GM18499 (cell line): ENCODE results near the gene PPARD.

ENCODE experiments used
- ATAC-seq: cut with Tn5 transposase; IDR thresholded peaks from one replicate; pipeline ENCODE4 v1.9.1; 2021; ENCODE audit warnings: moderate number of reproducible peaks; ENCODE audit not compliant: insufficient read depth, unreplicated experiment

Gene PPARD

DNA sequence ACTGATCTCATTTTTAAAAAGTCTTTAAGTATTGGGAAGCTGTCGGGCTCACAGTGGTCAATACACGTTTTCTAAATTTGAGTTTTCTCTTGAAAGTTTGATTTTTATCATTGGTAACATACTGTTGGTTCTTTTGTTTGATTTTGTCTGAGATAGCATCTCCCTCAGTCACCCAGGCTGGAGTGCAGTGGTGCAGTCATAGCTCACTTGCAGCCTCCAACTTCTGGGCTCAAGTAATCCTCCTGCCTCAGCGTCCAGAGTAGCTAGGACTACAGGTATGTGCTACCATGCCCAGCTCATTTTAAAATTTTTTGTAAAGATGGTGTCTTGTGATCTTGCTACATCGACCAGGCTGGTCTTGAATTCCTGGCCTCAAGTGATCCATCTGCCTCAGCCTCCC lies 9.1 kb downstream of the PPARD start:
- no peak for ATAC-seq

DNA sequence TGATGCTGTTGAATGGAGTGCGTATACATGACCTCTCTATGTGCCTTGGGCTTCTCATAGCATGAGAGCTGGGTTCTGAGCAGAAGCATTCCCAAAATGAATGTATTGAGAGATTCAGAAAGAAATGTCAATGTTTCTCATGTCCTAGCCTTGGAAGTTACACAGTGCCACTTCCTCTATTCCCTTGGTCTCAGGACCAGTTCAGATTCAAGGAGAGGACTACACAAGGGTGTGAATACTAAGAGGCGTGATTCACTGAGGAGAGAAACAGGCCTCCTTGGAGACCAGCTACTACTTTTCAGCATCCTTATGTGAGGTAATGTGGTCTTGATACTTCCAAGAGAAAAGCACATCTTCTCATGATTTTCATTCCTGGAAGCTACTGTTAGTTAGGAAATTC lies 10.4 kb downstream of the PPARD start:
- ATAC-seq, result no peak

DNA sequence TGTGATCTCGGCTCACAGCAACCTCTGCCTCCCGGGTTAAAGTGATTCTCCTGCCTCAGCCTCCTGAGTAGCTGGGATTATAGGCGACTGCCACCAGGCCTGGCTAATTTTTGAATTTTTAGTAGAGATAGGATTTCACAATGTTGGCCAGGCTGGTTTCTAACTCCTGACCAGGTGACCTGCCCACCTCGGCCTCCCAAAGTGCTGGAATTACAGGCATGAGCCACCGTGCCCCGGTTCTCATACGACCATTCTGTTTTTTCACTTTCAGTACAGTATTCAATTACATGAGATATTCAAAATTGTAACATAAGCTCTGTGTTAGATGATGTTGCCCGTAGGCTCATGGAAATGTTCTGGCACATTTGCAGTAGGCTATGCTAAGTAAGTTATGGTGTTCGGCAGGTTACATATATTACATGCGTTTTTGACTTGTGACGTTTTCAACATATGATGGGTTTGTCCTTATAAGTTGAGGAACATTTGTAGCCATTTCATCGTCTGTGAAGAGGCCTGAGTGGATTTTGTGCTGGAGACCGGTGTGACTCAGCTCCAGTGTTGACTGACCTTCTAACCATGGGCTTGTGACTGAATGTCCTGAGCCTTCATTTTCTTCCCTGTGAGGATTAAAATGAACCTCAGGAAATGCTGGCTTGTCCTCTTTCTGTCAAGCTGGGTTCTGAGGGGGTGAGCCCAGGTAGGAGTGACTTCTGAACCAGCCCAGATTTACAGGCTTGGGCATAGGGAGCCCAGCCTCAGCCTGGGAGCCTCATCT lies 12.2 kb downstream of the PPARD start:
- no peak for ATAC-seq

DNA sequence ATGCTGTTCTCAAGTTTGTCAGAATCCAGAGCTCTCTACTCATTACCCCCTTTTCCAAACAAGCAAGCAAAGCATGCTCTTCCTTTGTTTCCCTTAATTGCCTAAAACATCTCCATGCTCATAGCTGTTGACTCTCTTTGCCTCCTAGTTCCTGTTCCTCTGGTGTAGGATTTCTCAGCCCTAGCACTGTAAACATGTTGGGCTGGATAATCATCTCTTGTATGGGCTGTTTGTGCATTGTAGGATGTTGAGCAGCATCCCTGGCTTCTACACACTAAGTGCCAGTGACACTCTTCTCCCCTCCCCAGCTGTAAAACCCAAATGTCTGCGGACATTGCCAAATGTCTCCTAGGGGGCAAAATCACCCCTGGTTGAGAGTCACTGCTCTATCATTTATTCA lies 14.0 kb downstream of the PPARD start:
- no peak for ATAC-seq

DNA sequence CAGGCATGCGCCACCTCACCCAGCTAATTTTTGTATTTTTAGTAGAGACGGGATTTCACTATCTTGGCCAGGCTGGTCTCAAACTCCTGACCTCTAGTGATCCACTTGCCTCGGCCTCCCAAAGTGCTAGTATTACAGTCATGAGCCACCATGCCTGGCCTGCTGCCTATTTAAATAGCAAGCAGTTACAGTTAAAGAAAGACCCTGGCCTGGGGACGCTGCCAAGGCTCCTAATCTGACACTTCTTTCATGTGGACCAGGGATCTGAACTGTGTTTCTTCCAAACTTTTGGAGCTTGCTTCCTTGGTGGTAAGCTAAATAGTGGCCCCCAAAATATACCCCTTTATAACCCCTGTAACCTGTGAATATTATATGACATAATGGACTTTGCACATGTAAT lies 15.3 kb downstream of the PPARD start:
- no peak for ATAC-seq

DNA sequence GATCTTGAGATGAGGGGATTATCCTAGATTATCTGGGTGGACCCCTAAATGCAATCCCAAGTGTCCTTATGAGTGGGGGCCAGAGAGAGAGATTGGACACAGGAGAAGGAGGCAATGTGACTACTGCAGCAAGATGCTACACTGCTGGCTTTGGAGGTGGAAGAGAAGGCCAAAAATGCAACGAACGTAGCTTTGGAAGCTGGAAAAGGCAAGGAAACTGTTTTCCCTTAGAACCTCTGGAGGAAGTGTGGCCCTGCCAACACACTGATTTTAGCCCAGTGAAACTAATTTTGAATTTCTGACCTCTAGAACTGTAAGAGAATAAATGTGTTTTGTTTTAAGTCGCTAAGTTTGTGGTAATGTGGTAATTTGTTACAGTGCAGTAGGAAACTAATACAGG lies 15.7 kb downstream of the PPARD start:
- no peak for ATAC-seq

DNA sequence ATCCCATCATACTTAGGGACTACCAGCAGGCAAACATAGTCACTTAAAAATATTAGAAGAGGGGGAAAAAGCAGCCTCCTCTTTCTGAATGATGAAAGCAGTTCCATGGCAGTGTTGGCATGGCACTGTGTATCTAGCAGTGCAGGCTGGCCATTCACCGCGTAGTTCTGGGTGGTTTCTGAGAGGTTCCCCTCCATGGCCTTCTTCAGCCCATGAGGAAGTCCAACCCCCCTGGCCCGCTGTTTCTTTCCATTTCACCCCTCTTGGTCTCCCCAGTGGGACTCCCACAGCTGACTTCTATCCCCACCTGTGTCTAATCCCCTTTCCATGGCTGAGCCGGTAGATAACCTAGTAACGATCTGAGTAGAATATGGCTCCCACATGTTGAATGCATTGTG lies 17.0 kb downstream of the PPARD start:
- no peak for ATAC-seq

DNA sequence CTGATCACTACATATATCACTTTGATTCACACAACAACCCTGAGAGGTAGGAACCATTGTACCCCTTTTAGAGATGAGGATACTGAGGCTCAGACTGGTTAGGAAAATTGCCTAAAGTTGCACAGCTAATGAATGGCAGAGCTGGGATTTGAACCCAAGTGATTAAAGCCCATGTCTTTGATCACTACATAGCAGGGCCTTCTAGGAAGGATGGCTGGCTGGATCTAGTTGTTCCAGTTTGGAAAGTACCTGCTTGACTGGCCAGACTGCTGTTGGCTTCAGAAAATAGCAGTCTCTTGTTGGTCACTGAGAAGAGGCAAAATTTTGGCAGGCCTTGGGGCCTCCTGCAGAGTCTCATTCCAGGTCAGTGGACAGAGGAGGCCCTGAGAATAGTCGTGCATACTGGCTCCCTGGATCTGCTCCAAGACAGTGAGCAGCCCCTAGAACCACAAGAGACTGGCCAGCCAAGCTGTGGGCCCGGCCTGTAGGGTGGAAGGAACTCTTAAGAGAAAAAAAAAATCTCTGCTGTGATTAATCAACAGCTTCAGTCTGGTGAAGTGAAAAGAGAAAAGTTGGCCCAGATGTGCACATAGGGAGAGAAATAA lies 17.5 kb downstream of the PPARD start:
- ATAC-seq, result no peak

DNA sequence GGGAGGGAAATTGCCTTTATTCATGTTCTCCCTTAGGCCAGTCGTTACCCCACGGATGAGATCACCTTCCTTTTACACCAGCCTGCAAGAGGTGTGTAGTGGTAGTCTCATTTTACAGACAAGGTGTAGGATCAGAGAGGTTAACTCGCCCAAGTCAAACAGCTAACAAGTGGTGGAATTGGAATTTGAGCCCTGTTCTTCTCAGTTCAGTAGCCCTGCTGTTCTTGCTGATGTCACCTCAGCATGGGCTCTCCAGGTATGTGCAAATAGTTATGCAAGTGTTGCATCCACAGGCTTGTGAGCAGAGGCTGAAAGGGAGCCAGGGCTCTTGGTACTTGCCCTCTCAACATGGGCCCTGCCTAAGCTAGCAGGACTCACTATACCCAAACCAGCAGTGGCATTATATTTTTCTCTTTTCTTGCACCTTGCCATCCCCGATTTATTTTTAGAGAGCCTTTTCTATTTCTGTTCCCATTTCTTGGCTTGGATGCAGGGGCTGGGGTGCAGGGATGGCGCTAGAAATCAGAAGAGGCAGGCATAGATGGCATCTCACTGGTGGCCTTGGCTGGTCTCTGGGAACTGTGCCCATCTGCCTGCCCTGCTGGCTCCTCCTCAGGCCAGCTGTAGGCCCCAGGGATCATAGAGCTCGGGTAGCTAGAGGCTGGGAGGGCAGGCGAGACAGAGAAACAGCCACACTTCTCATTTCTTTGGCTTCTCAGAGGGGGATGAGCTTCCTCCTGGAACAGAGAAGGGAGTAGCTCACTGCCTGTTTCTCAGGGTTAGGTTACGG lies 18.2 kb downstream of the PPARD start:
- no peak for ATAC-seq

DNA sequence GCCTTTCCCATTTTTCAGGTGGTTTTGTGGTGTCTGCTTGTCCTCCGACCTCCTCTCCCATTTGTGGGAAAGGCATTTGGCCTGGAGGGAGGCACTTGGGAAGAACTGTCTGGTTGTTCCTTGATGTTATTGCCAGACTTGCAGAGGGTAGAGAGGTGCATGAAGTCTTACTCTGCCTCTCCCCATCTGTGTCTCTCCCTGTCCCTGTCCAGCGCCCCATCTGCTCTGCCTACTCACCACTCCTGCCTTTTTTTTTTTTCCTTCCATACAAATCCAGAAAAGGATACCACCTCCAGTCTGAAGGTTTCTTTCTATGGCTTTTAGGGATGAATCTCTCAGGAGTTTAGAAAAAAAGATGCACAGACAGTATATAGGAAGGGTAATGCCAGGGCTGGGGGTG lies 19.8 kb downstream of the PPARD start:
- no peak for ATAC-seq

DNA sequence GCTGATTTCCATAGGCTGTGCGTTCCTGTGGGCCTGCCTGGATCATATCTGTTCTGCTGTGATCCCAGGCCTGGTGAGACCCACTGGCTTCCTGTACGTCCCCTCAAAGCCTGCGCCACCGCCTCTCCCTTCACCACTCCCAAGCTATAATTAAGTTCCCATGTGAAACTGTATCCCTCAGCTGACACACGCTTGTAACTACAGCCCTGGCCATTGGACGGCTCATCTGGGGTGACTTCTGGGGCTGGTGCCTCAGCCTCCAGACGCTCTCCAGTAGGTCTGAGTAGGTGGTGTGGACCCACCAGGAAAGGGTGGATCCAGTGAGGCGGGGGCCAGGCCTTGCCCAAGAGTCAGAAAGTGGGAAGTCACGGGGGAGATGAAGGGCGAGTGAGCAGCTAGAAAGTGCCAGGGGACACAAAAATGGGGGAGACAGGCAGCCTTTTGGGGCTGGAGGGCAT lies 21.0 kb downstream of the PPARD start:
- ATAC-seq, result no peak

DNA sequence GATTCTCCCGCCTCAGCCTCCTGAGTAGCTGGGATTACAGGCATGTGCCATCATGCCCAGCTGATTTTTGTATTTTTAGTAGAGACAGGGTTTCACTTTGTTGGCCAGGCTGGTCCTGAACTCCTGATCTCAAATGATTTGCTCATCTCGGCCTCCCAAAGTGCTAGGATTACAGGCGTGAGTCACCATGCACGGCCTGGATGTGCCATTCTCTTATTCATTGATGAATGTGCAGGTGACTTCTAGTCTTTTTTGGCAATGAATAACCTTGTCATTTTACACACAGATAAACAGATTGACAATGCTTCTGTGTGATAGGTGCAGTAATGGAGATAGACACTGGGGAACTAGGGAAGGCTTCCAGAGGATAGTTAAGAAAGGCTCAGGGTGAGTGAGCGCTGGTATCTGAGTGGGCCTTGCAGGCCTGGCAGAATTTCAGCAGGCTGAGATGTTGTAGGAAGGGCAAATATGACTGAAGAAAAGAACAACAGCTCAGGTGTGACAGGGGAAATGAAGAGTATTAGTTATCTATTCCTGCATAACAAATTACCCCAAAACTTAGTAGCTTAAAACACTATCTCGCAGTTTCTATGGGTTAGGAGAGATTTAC lies 23.3 kb downstream of the PPARD start:
- no peak for ATAC-seq

DNA sequence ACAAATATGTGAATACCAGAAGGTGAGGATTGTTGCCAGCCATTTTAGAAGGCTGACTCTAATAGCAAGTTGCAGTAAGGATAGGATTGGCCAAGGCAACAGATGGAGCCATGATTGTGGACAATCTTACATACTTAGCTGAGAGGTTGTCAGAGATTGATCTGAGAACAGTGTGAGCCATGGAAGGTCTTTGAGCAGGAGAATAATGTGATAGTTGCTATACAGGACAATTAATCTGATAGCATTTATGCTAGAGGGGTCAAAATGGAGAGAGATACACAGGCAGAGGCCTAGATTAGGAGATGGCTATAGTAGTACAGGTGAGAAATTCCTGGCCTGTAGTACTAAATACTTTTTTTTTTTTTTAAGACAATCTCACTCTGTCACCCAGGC lies 23.8 kb downstream of the PPARD start:
- ATAC-seq, result no peak

DNA sequence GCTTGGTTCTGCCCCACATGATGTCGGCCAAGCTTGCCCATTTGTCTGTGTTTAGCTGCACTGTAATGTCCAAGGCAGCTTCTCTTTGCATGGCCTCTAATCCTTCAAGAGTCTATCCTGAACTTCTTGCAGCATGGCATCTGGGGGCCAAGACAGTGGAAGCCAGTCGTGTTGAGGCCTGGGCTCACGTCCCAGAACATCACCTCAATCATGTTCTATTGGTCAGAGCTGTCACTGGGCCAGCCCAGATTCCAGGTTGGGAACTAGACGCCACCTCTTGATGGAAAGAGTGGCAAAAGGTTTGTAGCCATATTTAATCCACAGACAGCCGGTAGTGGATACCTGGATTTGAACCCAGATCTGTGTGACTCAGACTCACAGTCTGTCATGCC lies 25.3 kb downstream of the PPARD start:
- ATAC-seq, result no peak

DNA sequence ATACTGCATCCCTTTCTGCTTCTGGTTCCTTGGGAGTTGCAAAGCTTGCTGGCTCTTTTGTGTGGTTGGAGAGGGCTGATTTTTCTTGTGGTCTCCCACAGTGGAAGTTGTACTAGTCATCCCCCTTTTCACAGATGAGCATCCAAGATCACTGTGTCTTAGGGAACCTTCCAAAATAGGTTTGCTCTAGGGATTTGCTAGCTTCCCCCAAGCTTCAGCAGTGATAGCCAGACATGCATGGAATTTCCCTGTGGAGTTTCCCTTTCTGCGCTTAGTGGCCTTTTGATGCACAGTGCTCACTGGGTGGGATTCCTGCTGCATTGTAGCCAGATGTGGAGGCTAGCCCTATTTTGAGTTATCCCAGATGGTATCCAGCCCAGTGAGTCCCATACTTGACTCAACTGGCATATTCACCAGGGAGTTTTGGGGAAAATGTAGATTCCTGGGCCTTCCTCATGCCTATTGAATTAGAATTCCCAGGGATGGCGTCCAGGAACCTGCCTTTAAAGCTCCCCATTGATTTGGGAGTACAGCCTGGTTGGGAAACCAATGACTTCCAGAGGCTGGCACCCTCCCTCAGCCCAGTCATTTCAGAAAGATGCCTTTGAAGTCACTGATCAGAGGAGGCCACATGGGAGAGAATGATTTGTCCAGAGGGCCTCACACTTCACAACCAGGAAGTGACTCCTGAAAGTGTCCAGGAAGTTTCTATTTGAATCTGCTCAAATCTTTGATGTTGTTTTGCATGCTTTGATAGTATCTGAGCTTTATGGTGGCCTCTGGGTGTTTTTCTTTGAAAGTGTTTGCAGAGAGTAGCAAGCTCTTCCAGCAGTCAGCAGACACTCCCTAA lies 25.9 kb downstream of the PPARD start:
- no peak for ATAC-seq

DNA sequence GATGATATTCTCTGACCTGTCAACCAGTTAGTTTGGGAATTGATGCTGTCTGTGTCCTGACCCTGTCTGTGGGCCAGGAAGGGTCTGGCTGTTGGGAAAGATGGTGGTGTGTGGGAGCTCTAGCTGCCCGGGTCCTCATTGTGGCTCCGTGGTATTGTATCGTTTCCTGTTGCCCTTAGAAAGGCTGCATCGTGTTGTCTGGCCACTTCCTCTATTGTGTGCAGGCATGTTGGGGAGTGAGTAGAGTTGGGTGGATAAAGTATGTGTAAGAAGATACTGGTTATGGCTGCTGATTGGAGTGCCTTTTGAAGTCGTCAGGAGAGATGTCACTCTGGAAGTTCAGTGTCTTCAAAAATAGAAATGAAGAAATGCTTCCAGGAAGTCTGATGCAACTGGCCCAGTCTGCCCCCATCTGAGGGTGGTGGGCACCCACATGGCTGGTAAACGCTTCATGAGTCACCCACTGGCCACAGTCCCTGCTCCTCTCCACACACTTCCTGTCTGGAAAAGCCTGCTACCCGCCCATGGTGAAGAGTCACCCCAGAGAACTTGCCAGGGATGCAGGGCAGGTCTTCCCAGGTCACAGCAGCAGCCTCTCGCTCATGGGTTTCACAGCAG lies 27.9 kb downstream of the PPARD start:
- no peak for ATAC-seq

DNA sequence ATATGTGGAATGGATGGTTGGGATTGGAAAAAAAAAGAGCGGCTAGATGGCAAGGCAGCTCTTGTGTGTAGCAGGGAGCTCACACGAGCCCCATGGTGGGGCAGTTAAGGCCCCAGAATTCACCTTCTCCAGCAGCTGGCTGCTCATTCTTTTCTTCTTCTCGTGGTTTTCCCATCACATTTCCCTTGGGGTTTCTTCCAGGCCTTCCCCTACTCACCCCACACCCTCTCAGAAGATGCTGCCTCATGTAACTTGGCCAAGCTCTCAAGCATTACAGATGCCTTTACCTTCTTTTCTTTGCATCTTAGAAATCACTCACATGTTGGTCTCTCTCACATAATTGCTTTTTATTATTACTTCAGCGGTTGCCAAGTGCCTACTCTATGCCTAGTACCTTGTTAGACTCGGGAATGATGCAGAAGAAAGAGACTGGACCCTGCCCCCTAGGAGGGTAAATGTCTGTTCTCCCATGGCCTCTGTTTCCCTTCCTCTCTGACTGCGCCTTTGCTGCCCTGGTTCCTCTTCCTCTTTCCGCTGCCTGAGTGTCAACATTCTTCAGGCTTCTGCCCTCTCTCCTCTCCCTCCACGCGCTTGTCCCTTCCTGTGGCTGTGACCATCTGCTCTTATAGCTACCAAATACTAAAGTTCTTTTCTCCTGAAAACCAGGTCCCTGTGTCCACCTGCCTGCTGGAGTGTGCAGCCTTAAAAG lies 28.6 kb downstream of the PPARD start:
- no peak for ATAC-seq

DNA sequence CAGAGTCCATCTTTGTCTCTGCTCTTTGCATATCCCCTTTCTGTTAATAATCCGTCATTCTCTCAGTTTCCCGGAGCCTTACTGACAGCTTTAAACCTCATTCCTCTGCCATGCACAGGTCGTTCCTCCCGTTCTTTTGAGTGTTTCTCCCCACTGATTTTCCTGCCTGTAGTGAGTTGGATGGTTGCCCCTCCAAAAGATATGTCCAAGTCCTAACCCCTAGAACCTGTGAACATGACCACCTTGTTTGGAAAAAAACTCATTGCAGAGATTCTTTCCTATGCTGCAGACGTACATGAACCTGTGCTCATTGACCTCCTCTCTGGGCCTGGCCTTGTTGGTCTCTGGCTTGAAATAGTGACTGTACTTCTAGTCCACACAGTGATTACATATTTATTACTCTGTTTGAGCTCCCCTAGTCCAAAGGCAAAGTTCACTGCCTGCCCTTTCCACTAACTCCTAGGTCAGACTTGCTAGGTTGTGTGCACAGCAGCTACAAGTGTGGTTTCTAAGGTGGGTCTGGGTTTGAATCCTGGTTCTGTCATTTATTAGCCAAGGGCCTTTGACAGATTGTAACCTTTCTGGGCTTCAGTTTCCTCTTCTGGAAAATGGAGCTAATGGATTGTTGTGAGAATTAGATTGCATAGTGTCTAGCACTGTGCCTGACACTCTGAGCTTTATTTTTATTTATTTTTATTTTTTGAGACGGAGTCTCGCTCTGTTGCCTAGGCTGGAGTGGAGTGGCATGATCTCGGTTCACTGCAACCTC lies 29.3 kb downstream of the PPARD start:
- no peak for ATAC-seq
